Neuron (in vitro differentiated cells): ENCODE data around the gene NELFE.

Experiments used
- H2AFZ ChIP-seq: one replicate; pipeline ENCODE4 v1.6.1; 2013; ENCODE audit warnings: low read depth, mild to moderate bottlenecking, inconsistent platforms, low read length, moderate library complexity
- H3K27me3 ChIP-seq: one replicate; pipeline ENCODE4 v1.6.1; 2013; ENCODE audit warnings: low read length; ENCODE audit not compliant: insufficient read depth
- H3K36me3 ChIP-seq: one replicate; pipeline ENCODE4 v1.6.1; 2013; ENCODE audit warnings: low read length; ENCODE audit not compliant: insufficient read depth
- H3K4me1 ChIP-seq: one replicate; pipeline ENCODE4 v1.6.1; 2013; ENCODE audit warnings: low read length; ENCODE audit not compliant: insufficient read depth
- H3K4me3 ChIP-seq: 2 replicates; pipeline ENCODE4 v1.5.1; 2013; ENCODE audit warnings: mild to moderate bottlenecking, low read length, moderate library complexity
- H3K9me3 ChIP-seq: one replicate; pipeline ENCODE4 v1.6.1; 2013; ENCODE audit warnings: low read length

The NELFE gene

GRCh38 chr6:31968791-31969711 is 10.3 kb upstream of the NELFE start:
- Histone ChIP-seq H2AFZ (no peak overlapping the region), H3K36me3 (peaks cover 53% of the 10 kb centered on the region), H3K4me1 (peaks cover 17% of the 10 kb centered on the region), H3K4me3 (no peak overlapping the region), H3K9me3 (no peaks in the 10 kb centered on the region), H3K27me3 (no peaks in the 10 kb centered on the region)

DNA sequence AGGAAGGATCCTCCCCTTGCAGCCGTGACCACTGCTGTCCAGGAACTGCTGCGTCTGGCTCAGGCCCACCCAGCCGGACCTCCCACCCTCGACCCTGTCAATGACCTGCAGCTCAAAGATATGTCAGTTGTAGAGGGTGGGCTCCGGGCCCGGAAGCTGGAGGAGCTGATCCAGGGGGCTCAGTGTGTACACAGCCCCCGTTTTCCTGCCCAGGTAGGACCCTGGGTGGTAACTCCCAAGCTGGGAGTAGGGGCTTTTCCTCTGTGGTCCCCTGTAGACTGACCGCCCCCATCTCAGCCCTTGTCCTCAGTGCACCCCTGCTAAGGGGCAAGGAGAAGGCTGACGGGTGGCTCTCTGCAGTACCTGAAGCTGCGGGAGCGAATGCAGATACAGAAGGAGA is 9.6 kb upstream of the NELFE start:
- H3K4me3 ChIP-seq: no peak overlapping the region
- no peaks in the 10 kb centered on the region for H3K27me3 ChIP-seq
- H3K9me3 ChIP-seq: no peaks in the 10 kb centered on the region
- H3K36me3 ChIP-seq: peaks cover 60% of the 10 kb centered on the region
- H2AFZ ChIP-seq: no peak overlapping the region
- H3K4me1 ChIP-seq: peaks cover 16% of the 10 kb centered on the region

GRCh38 chr6:31967926-31968320 is 9.2 kb upstream of the NELFE start:
- H3K36me3 ChIP-seq: peaks cover 64% of the 10 kb centered on the region
- no peak overlapping the region for H2AFZ ChIP-seq
- H3K27me3 ChIP-seq: no peaks in the 10 kb centered on the region
- peaks cover 12% of the 10 kb centered on the region for H3K4me1 ChIP-seq
- H3K9me3 ChIP-seq: no peaks in the 10 kb centered on the region
- no peak overlapping the region for H3K4me3 ChIP-seq

GRCh38 chr6:31966997-31967925 is 8.5 kb upstream of the NELFE start:
- H3K4me3 ChIP-seq: no peak overlapping the region
- peaks cover 8% of the 10 kb centered on the region for H3K4me1 ChIP-seq
- no peak overlapping the region for H2AFZ ChIP-seq
- peaks cover 71% of the 10 kb centered on the region for H3K36me3 ChIP-seq
- H3K27me3 ChIP-seq: no peaks in the 10 kb centered on the region
- H3K9me3 ChIP-seq: no peaks in the 10 kb centered on the region

GRCh38 chr6:31966506-31966905 is 7.7 kb upstream of the NELFE start:
- Histone ChIP-seq H3K27me3 (no peaks in the 10 kb centered on the region), H3K4me1 (peaks cover 7% of the 10 kb centered on the region), H3K4me3 (no peak overlapping the region), H3K36me3 (peaks cover 78% of the 10 kb centered on the region), H2AFZ (no peak overlapping the region), H3K9me3 (no peaks in the 10 kb centered on the region)

DNA sequence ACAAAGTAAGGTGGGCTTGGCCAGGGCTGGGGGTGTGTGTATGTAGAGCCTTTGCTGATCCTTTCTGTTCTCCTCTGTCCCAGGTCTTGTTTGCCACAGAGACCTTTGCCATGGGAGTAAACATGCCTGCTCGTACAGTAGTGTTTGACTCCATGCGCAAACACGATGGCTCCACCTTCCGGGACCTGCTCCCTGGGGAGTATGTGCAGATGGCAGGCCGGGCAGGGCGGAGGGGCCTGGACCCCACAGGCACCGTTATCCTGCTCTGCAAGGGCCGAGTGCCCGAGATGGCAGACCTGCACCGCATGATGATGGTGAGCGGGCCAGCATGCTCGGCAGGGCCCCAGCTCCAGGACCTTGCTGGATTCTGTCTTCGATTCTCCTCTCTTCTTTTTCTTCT is 6.9 kb upstream of the NELFE start:
- H3K36me3 ChIP-seq: peaks cover 85% of the 10 kb centered on the region
- H3K27me3 ChIP-seq: no peaks in the 10 kb centered on the region
- no peaks in the 10 kb centered on the region for H3K4me1 ChIP-seq
- H2AFZ ChIP-seq: no peak overlapping the region
- H3K9me3 ChIP-seq: no peaks in the 10 kb centered on the region
- no peak overlapping the region for H3K4me3 ChIP-seq

DNA sequence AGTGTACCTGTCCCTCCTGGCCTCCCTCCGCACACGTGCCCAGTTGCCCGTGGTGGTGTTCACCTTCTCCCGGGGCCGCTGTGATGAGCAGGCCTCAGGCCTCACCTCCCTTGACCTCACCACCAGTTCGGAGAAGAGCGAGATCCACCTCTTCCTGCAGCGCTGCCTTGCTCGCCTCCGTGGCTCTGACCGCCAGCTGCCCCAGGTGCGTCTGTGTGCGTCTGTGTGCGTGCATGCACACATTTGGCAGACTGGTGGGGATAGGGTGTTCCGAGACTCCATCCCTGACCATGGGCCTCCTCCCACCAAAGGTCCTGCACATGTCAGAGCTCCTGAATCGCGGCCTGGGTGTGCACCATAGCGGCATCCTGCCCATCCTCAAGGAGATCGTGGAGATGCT is 5.2 kb upstream of the NELFE start:
- Histone ChIP-seq H3K9me3 (no peaks in the 10 kb centered on the region), H3K27me3 (no peaks in the 10 kb centered on the region), H3K36me3 (peaks cover 73% of the 10 kb centered on the region), H2AFZ (no peak overlapping the region), H3K4me3 (no peak overlapping the region), H3K4me1 (peaks cover 9% of the 10 kb centered on the region)

DNA sequence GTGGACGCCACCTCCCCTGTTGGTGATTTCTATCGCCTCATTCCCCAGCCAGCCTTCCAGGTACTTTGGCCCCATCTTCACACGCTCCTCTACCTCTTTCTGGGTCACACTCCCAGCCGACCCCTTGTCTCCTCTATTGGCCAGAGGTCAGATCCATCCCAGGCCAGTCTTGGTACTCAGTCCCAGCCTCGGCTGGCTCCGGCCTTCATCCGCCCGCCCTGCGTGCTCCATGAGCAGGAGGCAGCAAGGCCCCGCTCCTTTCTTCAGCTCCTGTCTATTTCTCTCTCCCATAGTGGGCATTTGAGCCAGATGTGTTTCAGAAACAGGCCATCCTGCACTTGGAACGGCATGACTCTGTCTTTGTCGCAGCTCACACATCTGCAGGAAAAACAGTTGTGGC is 2.8 kb upstream of the NELFE start:
- Histone ChIP-seq H3K4me3 (no peak overlapping the region), H3K36me3 (peaks cover 58% of the 10 kb centered on the region), H2AFZ (no peak overlapping the region)

GRCh38 chr6:31958412-31958740 is 395 bp downstream of the NELFE start:
- peak overlapping the region; percentile 33 for H2AFZ ChIP-seq
- peak overlapping the region; percentile 86 for H3K4me3 ChIP-seq
- H3K27me3 ChIP-seq: no peaks in the 10 kb centered on the region
- H3K4me1 ChIP-seq: peaks cover 18% of the 10 kb centered on the region
- peaks cover 66% of the 10 kb centered on the region for H3K36me3 ChIP-seq
- H3K9me3 ChIP-seq: no peaks in the 10 kb centered on the region

More for the DNA sequence above, 2.8 kb upstream of the NELFE start:
- no peaks in the 10 kb centered on the region for H3K27me3 ChIP-seq
- peaks cover 18% of the 10 kb centered on the region for H3K4me1 ChIP-seq
- no peaks in the 10 kb centered on the region for H3K9me3 ChIP-seq

GRCh38 chr6:31956796-31957195 is 2.0 kb downstream of the NELFE start:
- peaks cover 66% of the 10 kb centered on the region for H3K36me3 ChIP-seq
- no peaks in the 10 kb centered on the region for H3K27me3 ChIP-seq
- no peak overlapping the region for H3K4me3 ChIP-seq
- peaks cover 18% of the 10 kb centered on the region for H3K4me1 ChIP-seq
- H3K9me3 ChIP-seq: no peaks in the 10 kb centered on the region
- H2AFZ ChIP-seq: no peak overlapping the region

DNA sequence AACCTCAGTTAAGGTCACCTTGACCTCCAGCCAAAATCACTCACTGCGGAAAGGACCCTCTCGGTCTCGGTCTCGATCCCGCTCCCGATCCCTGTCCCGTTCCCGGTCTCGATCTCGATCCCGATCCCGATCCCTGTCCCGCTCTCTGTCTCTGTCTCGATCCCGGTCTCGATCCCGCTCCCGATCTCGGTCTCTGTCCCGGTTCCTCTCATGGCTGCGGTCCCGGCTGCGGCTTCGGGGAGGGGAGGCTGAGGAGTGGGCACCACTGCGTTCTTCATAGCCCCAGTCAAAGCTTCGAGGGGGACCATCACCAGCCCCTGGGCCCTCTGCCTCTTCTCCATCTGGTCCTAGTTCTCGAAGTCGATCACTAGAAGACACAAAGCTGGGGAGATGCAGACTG is 4.3 kb downstream of the NELFE start:
- Histone ChIP-seq H3K36me3 (peaks cover 66% of the 10 kb centered on the region), H3K9me3 (no peaks in the 10 kb centered on the region), H3K27me3 (no peaks in the 10 kb centered on the region), H3K4me3 (no peak overlapping the region), H2AFZ (no peak overlapping the region), H3K4me1 (peaks cover 12% of the 10 kb centered on the region)

GRCh38 chr6:31952890-31953289 is 5.9 kb downstream of the NELFE start:
- Histone ChIP-seq H3K36me3 (peaks cover 66% of the 10 kb centered on the region), H3K4me1 (peaks cover 3% of the 10 kb centered on the region), H3K9me3 (no peaks in the 10 kb centered on the region), H3K4me3 (no peak overlapping the region), H2AFZ (no peak overlapping the region), H3K27me3 (no peaks in the 10 kb centered on the region)

- H2AFZ ChIP-seq: no peak overlapping the region
- H3K4me3 ChIP-seq: no peak overlapping the region
- H3K4me1 ChIP-seq: no peaks in the 10 kb centered on the region
- H3K36me3 ChIP-seq: peaks cover 66% of the 10 kb centered on the region
- no peaks in the 10 kb centered on the region for H3K27me3 ChIP-seq
- no peaks in the 10 kb centered on the region for H3K9me3 ChIP-seq
Observed at GRCh38 chr6:31952140-31952805, 6.5 kb downstream of the NELFE start.
